ENCODE results near the gene MPZL3.

- TF ChIP-seq CTCF (IDR thresholded peaks at IDR 0.05; ENCODE audit: borderline replicate concordance, extremely low read depth, low read length, poor library complexity, severe bottlenecking), result no peak
- no peak for TF ChIP-seq EZH2 (IDR thresholded peaks at IDR 0.05; ENCODE audit: borderline replicate concordance, low read depth, low read length, severe bottlenecking)
Observed at GRCh38 chr11:118212781-118213191, 39.4 kb downstream of the MPZL3 start.

Measured in DND-41 (cell line).